GM12801 (cell line): ENCODE measurements around the gene ETNK1.

Experiments
- TF ChIP-seq, protein P1 (sequence below): IDR thresholded peaks from one replicate; pipeline ENCODE4 v1.5.1; 2011; ENCODE audit warnings: control low read depth; ENCODE audit not compliant: insufficient read length; ENCODE audit errors: extremely low read depth

The ETNK1 gene

DNA sequence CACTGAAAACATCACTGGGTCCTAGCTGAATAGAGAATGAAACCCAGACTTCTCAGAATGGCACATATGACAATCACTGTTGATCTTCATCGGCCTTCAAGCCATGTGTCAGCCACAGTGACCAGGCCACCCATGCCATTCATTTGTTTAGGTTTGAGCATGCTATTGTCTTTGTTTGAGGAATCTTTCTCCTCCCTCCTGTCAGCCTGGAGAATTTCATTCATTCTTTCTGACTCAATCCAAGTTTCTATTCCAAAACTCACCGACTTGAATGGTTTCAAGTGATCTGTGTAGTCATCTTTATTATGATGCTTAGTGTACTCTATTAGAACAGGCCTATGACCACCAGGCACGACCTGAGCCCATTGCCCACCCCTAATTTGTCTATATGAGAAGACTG, 106.3 kb downstream of the ETNK1 start:
- TF ChIP-seq, protein P1, sequence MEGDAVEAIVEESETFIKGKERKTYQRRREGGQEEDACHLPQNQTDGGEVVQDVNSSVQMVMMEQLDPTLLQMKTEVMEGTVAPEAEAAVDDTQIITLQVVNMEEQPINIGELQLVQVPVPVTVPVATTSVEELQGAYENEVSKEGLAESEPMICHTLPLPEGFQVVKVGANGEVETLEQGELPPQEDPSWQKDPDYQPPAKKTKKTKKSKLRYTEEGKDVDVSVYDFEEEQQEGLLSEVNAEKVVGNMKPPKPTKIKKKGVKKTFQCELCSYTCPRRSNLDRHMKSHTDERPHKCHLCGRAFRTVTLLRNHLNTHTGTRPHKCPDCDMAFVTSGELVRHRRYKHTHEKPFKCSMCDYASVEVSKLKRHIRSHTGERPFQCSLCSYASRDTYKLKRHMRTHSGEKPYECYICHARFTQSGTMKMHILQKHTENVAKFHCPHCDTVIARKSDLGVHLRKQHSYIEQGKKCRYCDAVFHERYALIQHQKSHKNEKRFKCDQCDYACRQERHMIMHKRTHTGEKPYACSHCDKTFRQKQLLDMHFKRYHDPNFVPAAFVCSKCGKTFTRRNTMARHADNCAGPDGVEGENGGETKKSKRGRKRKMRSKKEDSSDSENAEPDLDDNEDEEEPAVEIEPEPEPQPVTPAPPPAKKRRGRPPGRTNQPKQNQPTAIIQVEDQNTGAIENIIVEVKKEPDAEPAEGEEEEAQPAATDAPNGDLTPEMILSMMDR = no peak

DNA sequence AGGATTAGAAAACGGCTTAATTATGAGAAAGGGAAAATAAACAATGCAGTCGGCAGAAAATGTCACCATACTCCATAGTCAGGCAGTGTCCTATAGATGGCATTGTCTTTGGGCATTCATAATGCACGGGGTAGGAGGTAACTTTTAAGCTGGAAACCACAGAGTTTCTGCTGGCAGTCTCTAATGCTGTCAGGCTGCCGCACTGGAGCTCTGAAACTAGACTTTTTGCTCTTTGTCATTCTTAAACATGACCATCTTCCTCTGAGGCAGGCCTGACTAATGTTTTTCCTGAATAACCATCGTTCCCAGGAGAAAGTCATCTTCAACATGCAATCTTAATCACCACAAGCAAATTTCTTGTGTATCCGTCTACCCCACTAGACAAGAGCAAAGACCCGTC, 108.8 kb downstream of the ETNK1 start:
- TF ChIP-seq, protein P1 = no peak

DNA sequence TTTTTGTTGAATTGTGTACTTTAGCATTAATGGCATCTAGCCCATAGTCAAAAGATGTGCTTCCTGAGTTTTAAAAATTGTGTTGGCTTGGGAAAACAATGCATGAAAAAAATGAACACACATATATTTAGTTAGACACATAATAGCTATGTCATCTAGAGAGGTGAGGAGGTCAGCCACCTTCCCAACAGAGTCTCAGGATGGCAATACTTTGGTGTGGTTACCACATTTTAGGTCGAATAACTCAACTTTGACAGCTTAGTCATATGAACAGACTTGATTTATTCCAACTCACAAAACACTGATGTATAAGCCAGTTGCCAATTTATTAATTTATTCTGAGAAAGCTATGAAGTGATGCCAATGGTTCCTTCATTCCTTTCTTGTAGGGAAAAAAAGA, 114.0 kb downstream of the ETNK1 start:
- TF ChIP-seq, protein P1 = no peak
